ENCODE measurements around the gene PDX1.
A peak's percentile ranks its signal among the peaks of the same experiment; 100 is the strongest.

Gene PDX1

GRCh38 chr13:27927444-27928352, 7.9 kb downstream of the PDX1 start:
- no peak for DNase-seq
- peaks cover 27 to 34% of the 10 kb centered on the region in 2 donors for H3K4me1 Mint-ChIP-seq

GRCh38 chr13:27928353-27928804, 8.6 kb downstream of the PDX1 start:
- peak overlapping the region; percentile 87 for H3K27ac Mint-ChIP-seq
- H3K4me1 Mint-ChIP-seq: peaks cover 25 to 27% of the 10 kb centered on the region in 2 donors
- ATAC-seq (replicated peaks) (no peak), DNase-seq (no peak)
- peaks cover 87 to 90% of the 10 kb centered on the region in 2 donors for H3K27me3 Mint-ChIP-seq
- peak overlapping the region in 1 of 2 donors; percentile 57 for H3K4me3 Mint-ChIP-seq
- H3K9me3 Mint-ChIP-seq: peaks cover 6 to 7% of the 10 kb centered on the region in 2 donors
- H3K36me3 Mint-ChIP-seq: peaks cover 0 to 15% of the 10 kb centered on the region in 2 donors

More at GRCh38 chr13:27927444-27928352, 7.9 kb downstream of the PDX1 start:
- ATAC-seq (replicated peaks): no peak
- peaks cover 0 to 15% of the 10 kb centered on the region in 2 donors for H3K36me3 Mint-ChIP-seq
- H3K27ac Mint-ChIP-seq: peak overlapping the region; percentile 87
- peaks cover 90 to 92% of the 10 kb centered on the region in 2 donors for H3K27me3 Mint-ChIP-seq
- H3K4me3 Mint-ChIP-seq: peak overlapping the region; percentile 53 to 61
- peaks cover 6 to 7% of the 10 kb centered on the region in 2 donors for H3K9me3 Mint-ChIP-seq

GRCh38 chr13:27928805-27929753, 9.3 kb downstream of the PDX1 start:
- H3K27me3 Mint-ChIP-seq: peaks cover 86 to 89% of the 10 kb centered on the region in 2 donors
- H3K4me3 Mint-ChIP-seq: no peak overlapping the region
- H3K9me3 Mint-ChIP-seq: peaks cover 6 to 7% of the 10 kb centered on the region in 2 donors
- peak overlapping the region; percentile 67 for H3K27ac Mint-ChIP-seq
- peaks cover 0 to 14% of the 10 kb centered on the region in 2 donors for H3K36me3 Mint-ChIP-seq
- ATAC-seq (replicated peaks): no peak
- DNase-seq: no peak
- H3K4me1 Mint-ChIP-seq: peaks cover 21 to 24% of the 10 kb centered on the region in 2 donors

GRCh38 chr13:27929868-27930267, 10.1 kb downstream of the PDX1 start:
- no peak overlapping the region for H3K4me3 Mint-ChIP-seq
- DNase-seq (no peak), ATAC-seq (replicated peaks) (no peak)
- no peak overlapping the region for H3K27ac Mint-ChIP-seq
- H3K36me3 Mint-ChIP-seq: peaks cover 0 to 12% of the 10 kb centered on the region in 2 donors
- peaks cover 6% of the 10 kb centered on the region in 2 donors for H3K9me3 Mint-ChIP-seq
- H3K27me3 Mint-ChIP-seq: peaks cover 83 to 84% of the 10 kb centered on the region in 2 donors
- H3K4me1 Mint-ChIP-seq: peaks cover 20 to 24% of the 10 kb centered on the region in 2 donors

GRCh38 chr13:27933118-27933517, 13.3 kb downstream of the PDX1 start:
- Mint-ChIP-seq H3K9me3 (peaks cover 0 to under 1% of the 10 kb centered on the region in 2 donors), H3K27ac (no peak overlapping the region), H3K4me3 (no peak overlapping the region), H3K36me3 (peaks cover 0 to under 1% of the 10 kb centered on the region in 2 donors), H3K4me1 (peaks cover 4 to 7% of the 10 kb centered on the region in 2 donors), H3K27me3 (peaks cover 61 to 63% of the 10 kb centered on the region in 2 donors)
- DNase-seq: no peak
- ATAC-seq (replicated peaks): no peak

- Mint-ChIP-seq H3K27ac (no peak overlapping the region), H3K27me3 (peaks cover 56 to 57% of the 10 kb centered on the region in 2 donors)
- no peak for ATAC-seq (replicated peaks)
These were observed 14.0 kb downstream of the PDX1 start for GRCh38 chr13:27933580-27934328.

GRCh38 chr13:27942972-27943371, 23.2 kb downstream of the PDX1 start:
- Mint-ChIP-seq H3K9me3 (peaks cover 6 to 13% of the 10 kb centered on the region in 2 donors), H3K27ac (no peak overlapping the region), H3K27me3 (peaks cover 27 to 43% of the 10 kb centered on the region in 2 donors), H3K4me1 (no peaks in the 10 kb centered on the region), H3K4me3 (no peak overlapping the region), H3K36me3 (peaks cover 1 to 5% of the 10 kb centered on the region in 2 donors)
- DNase-seq: no peak
- ATAC-seq (replicated peaks): no peak

More at GRCh38 chr13:27933580-27934328, 14.0 kb downstream of the PDX1 start:
- H3K4me1 Mint-ChIP-seq: peaks cover under 1 to 3% of the 10 kb centered on the region in 2 donors
- H3K9me3 Mint-ChIP-seq: no peaks in the 10 kb centered on the region
- H3K36me3 Mint-ChIP-seq: no peaks in the 10 kb centered on the region
- no peak overlapping the region for H3K4me3 Mint-ChIP-seq
- DNase-seq: no peak

- no peak for DNase-seq
- H3K4me1 Mint-ChIP-seq: peaks cover 9 to 15% of the 10 kb centered on the region in 2 donors
- ATAC-seq (replicated peaks): peak; percentile 37 to 58
- peaks cover 42 to 65% of the 10 kb centered on the region in 2 donors for H3K27me3 Mint-ChIP-seq
- H3K27ac Mint-ChIP-seq: peak overlapping the region; percentile 90
- H3K36me3 Mint-ChIP-seq: no peaks in the 10 kb centered on the region
- H3K9me3 Mint-ChIP-seq: peaks cover 3 to 4% of the 10 kb centered on the region in 2 donors
- peak overlapping the region; percentile 78 to 81 for H3K4me3 Mint-ChIP-seq
These were observed 33.3 kb downstream of the PDX1 start for GRCh38 chr13:27952876-27953675.

- peak overlapping the region; percentile 84 to 85 for H3K4me3 Mint-ChIP-seq
- peak overlapping the region; percentile 91 for H3K27ac Mint-ChIP-seq
- H3K4me1 Mint-ChIP-seq: peaks cover 9 to 15% of the 10 kb centered on the region in 2 donors
- peak; percentile 91 to 93 for ATAC-seq (replicated peaks)
- H3K36me3 Mint-ChIP-seq: no peaks in the 10 kb centered on the region
- DNase-seq: peak; percentile 67
- peaks cover 38 to 65% of the 10 kb centered on the region in 2 donors for H3K27me3 Mint-ChIP-seq
- peaks cover 3 to 4% of the 10 kb centered on the region in 2 donors for H3K9me3 Mint-ChIP-seq
These were observed 34.0 kb downstream of the PDX1 start for GRCh38 chr13:27953676-27954405.

- Mint-ChIP-seq H3K27me3 (peaks cover 37 to 63% of the 10 kb centered on the region in 2 donors), H3K9me3 (peaks cover 3 to 4% of the 10 kb centered on the region in 2 donors), H3K4me3 (peak overlapping the region; percentile 84 to 85), H3K36me3 (no peaks in the 10 kb centered on the region), H3K4me1 (peaks cover 9 to 15% of the 10 kb centered on the region in 2 donors), H3K27ac (no peak overlapping the region)
- DNase-seq (no peak), ATAC-seq (replicated peaks) (peak in 1 of 2 donors; percentile 26)
These were observed 34.6 kb downstream of the PDX1 start for GRCh38 chr13:27954406-27954851.

GRCh38 chr13:27955014-27955591, 35.3 kb downstream of the PDX1 start:
- H3K36me3 Mint-ChIP-seq: no peaks in the 10 kb centered on the region
- peaks cover 35 to 59% of the 10 kb centered on the region in 2 donors for H3K27me3 Mint-ChIP-seq

More at GRCh38 chr13:27955014-27955591, 35.3 kb downstream of the PDX1 start:
- Mint-ChIP-seq H3K4me3 (no peak overlapping the region), H3K4me1 (peaks cover 10 to 17% of the 10 kb centered on the region in 2 donors), H3K9me3 (peaks cover under 1% of the 10 kb centered on the region in 2 donors), H3K27ac (no peak overlapping the region)
- DNase-seq (no peak), ATAC-seq (replicated peaks) (no peak)
